Left cardiac atrium (tissue), 4 donors: Measurements from ENCODE around the gene DBH. TPM values are rescaled to one million over a fixed set of nuclear protein-coding genes. Genes with fewer than 3 reads are reported as not detected.

Experiments
- ATAC-seq, 2 donors: fragments of 200-7000 bp; cut with Tn5 transposase; one replicate each; pipeline ENCODE4 v1.9.1; 2020; ENCODE audit warnings: mild to moderate bottlenecking in 2 of 2, moderate library complexity in 2 of 2
- DNase-seq: peaks from one replicate; pipeline ENCODE4 v3.0.0-alpha.2; 2020
- intact Hi-C, 2 donors: fragments of 100-400 bp; cut with DNase I; formaldehyde crosslinking; loops; one replicate each; pipeline versions ENCODE4 v1.14.1 to v1.15.1; 2022 to 2023
- total RNA-seq, 2 donors: library from RNA; stranded (reverse); fragmentation: NEBNext Ultra II Directional; extraction: Animal tissue kit (Norgen Biotek cat#: 25700); gene quantifications; one replicate each; pipeline ENCODE4 v1.2.1, GENCODE V29; 2021
- donor health status: DM: no; HTN: yes; CAD: no.
- donor health status: DM: no; HTN: yes; CAD: no; lungs with severe emphysema.
- donor health status: DM: yes; HTN: yes; CAD: no.
- donor health status: Dilated cardiomyopathy.

DBH gene
- total RNA-seq, 2 donors from 2014 or later, result not detected

- DNase-seq (peak; percentile 9), ATAC-seq (no peak)
- intact Hi-C loops, result no loop called here
Measured at GRCh38 chr9:133639613-133640012, 3.5 kb downstream of the DBH start.

- DNase-seq, result peak; percentile 4
- ATAC-seq, result no peak
- intact Hi-C loops, result no loop called here
Measured at GRCh38 chr9:133640160-133640559, 4.0 kb downstream of the DBH start.

GRCh38 chr9:133640580-133641395 is 4.6 kb downstream of the DBH start:
- ATAC-seq (no peak), DNase-seq (peak; percentile 5)
- intact Hi-C loops, result no loop called here

GRCh38 chr9:133641396-133641655 is 5.2 kb downstream of the DBH start:
- ATAC-seq (no peak), DNase-seq (peak; percentile 8)
- intact Hi-C loops, result no loop called here

GRCh38 chr9:133641861-133642595 is 5.9 kb downstream of the DBH start:
- ATAC-seq (no peak), DNase-seq (peak; percentile 14)
- intact Hi-C loops, result no loop called here

- no peak for ATAC-seq
- peak; percentile 7 for DNase-seq
- intact Hi-C loops, result no loop called here
Measured at GRCh38 chr9:133642708-133643361, 6.7 kb downstream of the DBH start.

GRCh38 chr9:133643362-133643755 is 7.2 kb downstream of the DBH start:
- peak; percentile 7 for DNase-seq
- intact Hi-C loops, result no loop called here
- no peak for ATAC-seq

- peak; percentile 12 for DNase-seq
- intact Hi-C loops, result no loop called here
- ATAC-seq, result no peak
Measured at GRCh38 chr9:133643978-133644760, 8.0 kb downstream of the DBH start.

GRCh38 chr9:133645021-133645765 is 9.0 kb downstream of the DBH start:
- intact Hi-C loops, result no loop called here

GRCh38 chr9:133647148-133647547 is 11.0 kb downstream of the DBH start:
- no peak for DNase-seq
- ATAC-seq, result no peak
- intact Hi-C loops, result no loop called here

More at GRCh38 chr9:133645021-133645765, 9.0 kb downstream of the DBH start:
- DNase-seq (no peak), ATAC-seq (no peak)

- DNase-seq (no peak), ATAC-seq (no peak)
- intact Hi-C loops, result no loop called here
Measured at GRCh38 chr9:133647765-133648469, 11.8 kb downstream of the DBH start.

- intact Hi-C loops, result no loop called here
- ATAC-seq (no peak), DNase-seq (no peak)
Measured at GRCh38 chr9:133649194-133649593, 13.0 kb downstream of the DBH start.

- intact Hi-C loops, result no loop called here
- no peak for DNase-seq
- ATAC-seq, result no peak
Measured at GRCh38 chr9:133650026-133650425, 13.9 kb downstream of the DBH start.

GRCh38 chr9:133653638-133654037 is 17.5 kb downstream of the DBH start:
- intact Hi-C loops, result no loop called here
- DNase-seq (no peak), ATAC-seq (no peak)

- intact Hi-C loops, result no loop called here
- DNase-seq, result no peak
- ATAC-seq, result no peak
Measured at GRCh38 chr9:133654736-133655657, 18.8 kb downstream of the DBH start.

GRCh38 chr9:133655701-133656100 is 19.5 kb downstream of the DBH start:
- intact Hi-C loops, result no loop called here
- DNase-seq (no peak), ATAC-seq (no peak)
